Muscle of back (tissue), 11 donors: Measurements from ENCODE around the gene IQCK. TPM values are rescaled to one million over a fixed set of nuclear protein-coding genes. Genes with fewer than 3 reads are reported as not detected.
"Not testable (repeated sequence)": the region's sequence is repeated elsewhere in the genome, so short reads cannot be mapped to it uniquely, and the experiment has no call there.

Experiments used
- DNase-seq, 3 donors: peaks; one replicate each; pipeline versions ENCODE4 v3.0.0 to v3.0.0-alpha.2; 2013
- polyA plus RNA-seq, 10 donors: library from polyadenylated mRNA; unstranded; fragments of 120-200 nt; gene quantifications; one replicate each; pipeline ENCODE4 v1.2.1, GENCODE V29; 2013; ENCODE audit not compliant: insufficient read length in 10 of 10

Gene IQCK
- polyA plus RNA-seq, 10 donors: 11.2 to 20.1 (median 14.1) TPM

- not testable (repeated sequence) for DNase-seq
Measured at GRCh38 chr16:19801824-19802223, 83.8 kb downstream of the IQCK start.

DNA sequence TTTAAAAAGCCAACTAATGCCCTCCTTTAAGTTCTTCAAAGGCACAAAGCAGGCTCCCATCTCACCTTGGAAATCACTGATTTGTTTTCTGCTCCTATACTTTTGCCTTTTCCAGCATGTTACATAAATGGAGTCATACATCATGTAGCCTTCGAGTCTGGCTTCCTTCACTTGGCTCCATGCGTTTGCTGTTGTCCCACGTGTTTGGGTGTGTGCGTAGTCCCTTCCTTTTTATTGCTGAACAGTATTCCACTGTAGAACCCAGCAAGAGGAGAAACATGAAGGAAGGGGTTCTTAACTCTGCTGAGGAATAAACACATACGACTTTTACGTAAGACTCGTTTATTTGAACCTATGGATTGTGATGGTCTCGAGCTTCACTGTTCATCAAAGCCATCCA, 84.5 kb downstream of the IQCK start:
- peak in 1 of 3 donors; percentile 52 for DNase-seq

- DNase-seq: peak in 2 of 3 donors; percentile 51 to 72
Measured at GRCh38 chr16:19804538-19805323, 86.7 kb downstream of the IQCK start.

DNA sequence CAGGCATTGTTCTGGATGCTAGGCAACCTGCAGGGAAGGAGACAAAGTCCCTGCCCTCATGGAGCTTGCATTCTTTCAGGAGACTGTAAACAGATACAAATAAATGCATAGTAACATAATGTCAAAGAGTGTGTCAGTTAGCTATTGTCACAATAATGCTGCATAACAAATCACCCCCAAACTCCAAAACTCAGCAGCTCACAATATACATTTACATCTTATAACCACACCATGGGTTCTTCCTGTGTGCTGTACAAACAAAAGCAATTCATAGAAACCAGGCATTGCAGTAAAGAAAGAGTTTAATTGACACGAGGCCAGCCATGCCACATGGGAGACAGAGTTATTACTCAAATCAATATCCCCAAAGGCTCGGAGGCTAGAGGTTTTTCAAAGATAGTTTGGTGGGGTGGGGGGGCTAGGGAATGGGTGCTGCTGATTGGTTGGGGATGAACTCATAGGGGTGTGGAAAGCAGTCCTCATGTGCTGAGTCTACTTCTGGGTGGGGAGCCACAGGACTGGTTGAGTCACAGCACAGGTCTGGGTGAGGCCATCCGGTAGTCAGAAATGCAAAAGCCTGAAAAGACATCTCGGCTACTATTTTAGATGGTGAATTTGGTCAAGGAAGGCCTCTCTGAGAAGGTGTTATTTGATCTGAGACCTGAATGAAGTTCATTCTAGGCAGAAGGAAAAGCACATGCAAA, 87.5 kb downstream of the IQCK start:
- no peak for DNase-seq

DNA sequence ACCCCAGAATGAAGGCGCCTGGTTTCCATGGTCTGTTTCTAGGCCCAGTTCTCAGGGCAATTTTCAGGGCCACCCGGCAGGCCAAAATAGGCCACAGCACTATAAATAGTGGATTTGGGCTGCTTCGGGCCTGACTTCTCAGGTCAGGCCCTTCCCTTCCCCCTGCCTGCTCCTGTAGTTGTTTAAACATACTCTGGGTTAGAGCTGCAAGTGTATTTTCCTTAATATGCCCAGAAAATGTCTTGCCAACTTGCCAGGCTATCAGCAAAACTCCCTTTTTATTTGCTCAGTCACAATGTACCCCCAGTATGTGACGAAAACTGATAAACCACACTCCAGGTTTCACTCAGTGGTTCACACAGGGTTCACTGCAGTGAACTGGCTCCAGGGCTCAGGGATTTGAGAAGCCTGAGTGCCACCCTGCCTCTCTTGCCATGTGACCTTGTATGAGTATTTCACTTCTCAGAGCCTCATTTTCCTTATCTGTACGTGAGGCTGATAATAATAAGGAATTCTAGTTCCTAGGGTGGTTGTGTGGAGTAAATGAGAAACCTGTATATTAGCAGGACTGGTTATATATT, 90.1 kb downstream of the IQCK start:
- no peak for DNase-seq

DNA sequence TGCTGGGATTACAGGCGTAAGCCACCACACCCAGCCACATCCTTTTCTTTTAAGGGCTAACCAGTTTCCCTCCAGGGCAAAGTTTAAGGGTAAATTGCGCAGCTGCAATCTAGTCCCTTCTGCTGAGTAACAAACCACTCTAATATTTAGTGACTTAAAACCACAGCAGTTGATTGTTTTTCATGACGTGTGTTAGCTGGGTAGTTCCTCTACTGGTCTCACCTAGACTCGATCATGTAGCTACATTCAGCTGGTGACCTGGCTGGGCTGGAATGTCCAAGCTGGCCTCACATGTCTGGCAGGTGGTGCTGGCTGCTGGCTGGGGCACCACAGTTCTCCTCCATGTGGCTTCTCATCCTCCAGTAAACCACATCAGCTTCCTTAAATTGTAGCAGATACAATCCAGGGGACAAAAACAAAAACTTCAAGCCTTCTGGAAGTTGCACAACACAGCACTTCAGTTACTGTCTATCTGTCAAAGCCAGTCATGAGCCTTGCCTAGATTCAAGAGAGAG, 91.1 kb downstream of the IQCK start:
- peak in 1 of 3 donors; percentile 35 for DNase-seq

DNA sequence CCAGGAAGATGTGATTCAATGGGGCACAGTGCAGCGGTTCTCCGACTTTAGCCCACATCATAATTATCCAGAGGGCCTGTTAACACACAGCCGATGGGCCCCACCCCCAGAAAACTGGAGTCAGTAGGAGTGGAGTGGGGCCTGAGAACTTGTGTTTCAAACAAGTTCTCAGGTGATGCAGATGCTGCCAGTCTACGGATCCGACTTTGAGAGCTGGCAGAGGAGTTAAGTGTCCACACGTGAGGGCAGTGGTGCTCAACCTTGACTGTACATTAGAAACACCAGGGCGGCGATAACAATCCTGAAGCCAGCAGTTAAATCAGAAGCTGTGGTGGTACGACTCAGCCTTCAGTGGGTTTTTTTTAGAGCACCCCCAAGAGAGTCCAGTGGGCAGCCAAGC, 91.6 kb downstream of the IQCK start:
- DNase-seq: no peak

GRCh38 chr16:19810817-19811731, 93.0 kb downstream of the IQCK start:
- peak in 2 of 3 donors; percentile 58 to 77 for DNase-seq

- no peak for DNase-seq
Measured at GRCh38 chr16:19812986-19813385, 94.9 kb downstream of the IQCK start.

GRCh38 chr16:19815418-19815817, 97.3 kb downstream of the IQCK start:
- DNase-seq: no peak

- no peak for DNase-seq
Measured at GRCh38 chr16:19817122-19817521, 99.1 kb downstream of the IQCK start.

DNA sequence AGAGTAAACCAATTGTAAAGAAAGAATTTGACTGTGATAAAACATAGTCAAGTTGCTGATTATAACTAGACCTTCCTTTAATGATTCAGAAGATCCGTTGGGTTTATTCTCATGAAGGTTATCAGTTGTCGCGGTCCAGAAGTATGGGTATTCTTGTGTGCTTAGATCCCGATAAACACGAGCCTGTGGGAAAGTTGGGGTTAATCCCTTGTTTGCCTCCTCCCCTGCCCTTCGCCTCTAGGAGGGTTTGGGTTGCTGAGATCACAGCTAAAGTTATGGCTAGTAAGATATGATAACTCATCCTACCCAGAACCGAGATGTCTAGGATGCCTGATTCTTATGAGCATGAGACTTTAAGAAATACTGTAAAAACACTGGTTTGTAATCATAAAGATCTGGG, 99.8 kb downstream of the IQCK start:
- DNase-seq: no peak

- peak in 1 of 3 donors; percentile 65 for DNase-seq
Measured at GRCh38 chr16:19822533-19822932, 104.5 kb downstream of the IQCK start.

DNA sequence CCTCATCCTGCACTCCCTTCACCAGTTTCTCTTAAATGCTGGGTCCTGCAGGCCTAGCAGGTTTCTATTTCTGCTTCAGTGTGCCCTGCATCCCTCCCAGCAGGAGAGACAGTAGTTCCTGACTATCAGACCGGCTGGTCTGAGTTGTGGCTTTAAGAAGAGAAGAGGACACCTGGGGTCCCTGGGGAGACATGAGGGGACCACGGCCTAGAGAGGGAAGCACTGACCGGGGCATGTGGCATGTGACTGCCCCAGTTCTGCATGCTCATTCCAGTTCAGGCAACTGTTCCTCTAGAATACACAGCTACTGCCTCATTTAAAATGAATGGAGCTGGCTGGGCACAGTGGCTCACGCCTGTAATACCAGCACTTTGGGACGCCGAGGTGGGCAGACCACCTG, 105.3 kb downstream of the IQCK start:
- DNase-seq: no peak

GRCh38 chr16:19824216-19824615, 106.1 kb downstream of the IQCK start:
- DNase-seq: no peak

- no peak for DNase-seq
Measured at GRCh38 chr16:19829844-19830692, 112.0 kb downstream of the IQCK start.

- no peak for DNase-seq
Measured at GRCh38 chr16:19830902-19831560, 113.0 kb downstream of the IQCK start.

DNA sequence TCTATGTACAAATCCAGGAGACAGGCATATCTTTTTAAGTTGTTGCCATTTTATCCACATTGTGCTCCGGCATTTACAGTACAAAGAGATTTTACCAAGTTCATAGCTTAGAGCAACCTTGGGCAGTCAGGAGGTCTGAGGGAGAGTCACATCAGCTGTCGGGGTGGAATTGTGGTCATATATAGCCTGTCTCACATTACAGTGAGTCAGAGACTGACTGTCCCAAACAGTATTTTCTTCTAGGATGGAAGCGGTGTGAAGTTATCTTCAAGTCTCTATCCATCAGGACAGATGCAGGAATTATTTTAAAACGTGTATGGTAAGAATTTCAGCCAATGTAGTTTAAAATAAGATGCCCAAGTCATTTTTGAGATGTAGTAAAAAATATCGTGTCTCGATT, 113.6 kb downstream of the IQCK start:
- peak in 1 of 3 donors; percentile 42 for DNase-seq

GRCh38 chr16:19833176-19833575, 115.1 kb downstream of the IQCK start:
- no peak for DNase-seq

DNA sequence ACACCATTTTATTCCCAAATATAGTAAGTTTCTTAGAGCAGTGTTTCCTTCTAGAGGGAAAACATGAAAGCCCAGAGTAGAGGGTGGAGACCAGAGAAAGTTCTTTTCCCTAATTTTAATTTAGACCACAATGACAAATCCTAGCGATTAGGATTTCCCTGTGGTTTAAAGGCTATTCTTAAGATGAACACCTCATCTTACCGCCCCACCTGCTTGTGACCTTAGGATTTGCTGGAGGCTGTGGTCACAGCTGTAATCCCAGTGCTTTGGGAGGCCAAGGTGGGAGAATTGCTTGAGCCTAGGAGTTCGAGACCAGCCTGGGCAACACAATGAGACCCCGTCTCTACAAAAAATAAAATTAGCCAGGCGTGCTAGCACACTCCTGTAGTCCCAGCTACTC, 115.5 kb downstream of the IQCK start:
- DNase-seq: no peak
